NCI-H446 treated with DMSO at 0.1 percent for 48 hours (cell line): ENCODE measurements around the gene TGIF2.
A peak's percentile ranks its signal among the peaks of the same experiment; 100 is the strongest.
"Not testable (repeated sequence)": the region's sequence is repeated elsewhere in the genome, so short reads cannot be mapped to it uniquely, and the experiment has no call there.

Experiments
- DNase-seq: peaks from one replicate; lab custom pipeline; 2025; lab: John Stamatoyannopoulos, UW

The TGIF2 gene

DNA sequence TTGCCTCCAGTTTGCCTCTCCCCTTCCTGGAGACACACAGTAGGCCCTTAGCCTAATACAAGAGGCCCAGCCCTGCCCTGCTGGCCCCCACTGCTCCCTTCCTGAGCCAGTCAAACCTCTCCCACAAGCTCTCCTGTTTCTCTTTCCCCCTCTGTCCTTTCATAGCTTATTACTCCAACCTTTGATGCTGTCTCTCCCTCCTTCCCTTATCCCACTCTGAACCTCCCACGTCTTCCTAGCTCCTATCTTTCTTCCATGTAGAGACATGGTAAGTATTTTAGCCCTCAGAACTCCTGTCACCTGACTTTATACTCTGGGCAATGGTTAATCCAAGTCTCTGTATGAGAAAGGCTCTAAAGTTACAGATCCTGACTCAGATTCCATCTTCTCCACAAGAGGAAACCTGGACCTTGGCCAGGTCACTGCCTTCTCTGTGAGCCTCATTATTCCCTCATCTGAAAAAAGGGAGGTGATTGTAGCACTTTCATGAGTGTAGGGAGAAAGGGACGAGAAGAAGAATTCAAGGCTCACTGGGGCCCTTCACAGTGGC is 6.7 kb downstream of the TGIF2 start:
- DNase-seq: no peak

DNA sequence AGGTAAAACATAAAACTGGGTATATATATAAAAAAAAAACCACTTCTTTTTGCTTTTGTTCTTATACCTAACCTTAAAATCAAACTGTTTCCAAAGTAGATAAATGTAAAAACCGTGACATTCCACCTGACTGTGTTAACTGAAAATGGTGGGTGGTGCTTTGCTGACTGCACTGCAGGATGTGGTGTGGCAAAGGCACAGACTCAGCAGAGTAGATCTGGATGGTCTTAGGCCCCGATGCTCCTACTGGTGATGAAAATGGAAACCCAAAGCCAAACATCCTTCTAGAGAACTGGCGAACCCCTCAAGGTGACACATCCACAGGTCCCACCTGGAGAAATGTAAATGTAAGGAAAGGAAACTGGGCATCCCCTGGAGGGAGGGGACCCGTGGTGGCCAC is 8.9 kb downstream of the TGIF2 start:
- DNase-seq: no peak

DNA sequence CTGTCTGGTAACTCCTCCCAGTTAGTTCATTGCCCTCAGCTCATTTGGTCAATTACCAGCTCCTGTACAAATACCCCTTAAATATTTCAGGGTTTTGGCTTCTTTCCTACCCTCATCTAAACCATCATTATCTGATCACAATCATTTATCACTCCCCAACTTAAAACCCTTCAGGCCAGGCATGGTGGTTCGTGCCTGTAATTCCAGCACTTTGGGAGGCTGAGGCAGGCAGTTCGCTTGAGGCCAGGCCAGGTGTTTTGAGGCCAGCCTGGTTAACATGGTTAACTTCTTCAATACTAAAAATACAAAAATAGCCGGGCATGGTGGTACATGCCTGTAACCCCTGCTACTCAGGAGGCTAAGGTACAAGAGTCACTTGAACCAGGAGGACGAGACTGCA is 9.4 kb downstream of the TGIF2 start:
- DNase-seq: no peak

GRCh38 chr20:36584018-36584481 is 10.7 kb downstream of the TGIF2 start:
- no peak for DNase-seq

DNA sequence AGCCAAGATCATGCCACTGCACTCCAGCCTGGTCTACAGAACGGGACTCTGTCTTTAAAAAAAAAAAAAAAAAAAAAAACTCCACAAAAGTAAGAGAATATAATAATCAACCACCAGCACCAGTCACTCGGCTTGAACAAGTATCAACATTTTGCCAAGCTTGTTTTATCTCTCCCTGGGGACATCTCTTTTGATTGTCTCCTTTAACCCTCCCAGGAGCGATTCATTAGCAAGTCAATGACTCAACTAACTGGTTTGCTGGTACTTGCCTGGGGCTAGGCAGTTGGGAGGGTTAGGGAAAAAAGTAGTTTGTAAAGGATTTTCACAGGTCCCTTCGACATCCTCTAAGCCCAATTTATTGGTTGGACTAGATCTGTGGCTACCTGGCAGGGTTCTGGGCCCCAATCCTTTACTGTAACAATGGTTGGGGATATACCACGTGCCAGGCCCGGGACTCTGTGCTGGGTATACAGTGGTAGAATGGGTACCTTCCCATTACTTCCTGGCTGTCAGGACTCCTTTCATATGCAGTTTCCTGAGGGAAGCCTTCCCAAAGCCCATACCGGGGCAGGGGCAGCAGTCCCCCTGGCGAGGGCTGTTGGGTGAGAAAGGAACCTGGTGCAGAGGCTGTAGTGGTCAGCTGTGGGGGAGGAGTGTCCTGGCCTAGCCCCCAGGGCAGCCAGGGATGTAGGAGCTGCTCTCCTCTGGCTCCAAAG is 12.2 kb downstream of the TGIF2 start:
- no peak for DNase-seq

- DNase-seq: no peak
These were observed 14.1 kb downstream of the TGIF2 start for GRCh38 chr20:36587388-36588070.

- peak; percentile 49 for DNase-seq
These were observed 17.9 kb downstream of the TGIF2 start for GRCh38 chr20:36591281-36591680.

- DNase-seq: peak; percentile 9
These were observed 18.7 kb downstream of the TGIF2 start for GRCh38 chr20:36591854-36592641.

- no peak for DNase-seq
These were observed 20.0 kb downstream of the TGIF2 start for GRCh38 chr20:36593347-36593929.

DNA sequence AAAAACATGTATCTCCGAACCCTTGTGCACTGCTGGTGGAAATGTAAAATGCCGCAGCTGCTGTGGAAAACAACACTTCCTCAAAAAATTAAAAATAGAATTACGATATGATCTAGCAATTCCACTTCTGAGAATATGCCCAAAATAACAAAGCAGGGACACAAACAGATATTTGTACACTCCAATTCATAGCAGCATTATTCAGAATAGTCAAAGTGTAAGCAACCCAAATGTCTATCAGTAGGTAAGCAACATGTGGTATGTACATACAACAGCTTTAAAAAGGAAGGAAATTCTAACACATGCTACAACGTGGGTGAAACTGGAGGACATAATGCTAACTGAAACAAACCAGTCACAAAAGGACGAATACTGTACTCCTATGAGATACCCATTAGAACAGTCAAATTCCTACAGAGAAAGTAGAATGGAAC is 26.5 kb downstream of the TGIF2 start:
- DNase-seq: no peak

DNA sequence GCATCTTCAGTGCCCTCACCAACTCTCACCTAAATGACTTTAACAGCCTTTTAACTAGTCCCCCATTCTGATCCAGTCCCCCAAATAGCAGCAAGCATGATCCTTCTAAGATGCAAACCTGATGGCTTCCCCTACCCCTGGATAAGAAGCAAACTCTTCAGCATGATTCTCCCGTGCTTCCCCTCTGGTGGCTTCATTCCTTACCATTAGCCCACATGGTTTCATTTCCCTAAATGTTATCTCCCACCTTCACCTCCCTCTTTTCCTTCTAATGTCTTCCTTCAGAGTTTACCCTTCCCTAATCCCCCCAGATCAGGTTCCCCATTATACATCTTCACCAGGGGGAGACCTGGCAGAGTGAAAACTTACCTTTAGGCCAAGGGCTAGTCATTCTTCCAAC is 28.1 kb downstream of the TGIF2 start:
- DNase-seq: no peak

DNA sequence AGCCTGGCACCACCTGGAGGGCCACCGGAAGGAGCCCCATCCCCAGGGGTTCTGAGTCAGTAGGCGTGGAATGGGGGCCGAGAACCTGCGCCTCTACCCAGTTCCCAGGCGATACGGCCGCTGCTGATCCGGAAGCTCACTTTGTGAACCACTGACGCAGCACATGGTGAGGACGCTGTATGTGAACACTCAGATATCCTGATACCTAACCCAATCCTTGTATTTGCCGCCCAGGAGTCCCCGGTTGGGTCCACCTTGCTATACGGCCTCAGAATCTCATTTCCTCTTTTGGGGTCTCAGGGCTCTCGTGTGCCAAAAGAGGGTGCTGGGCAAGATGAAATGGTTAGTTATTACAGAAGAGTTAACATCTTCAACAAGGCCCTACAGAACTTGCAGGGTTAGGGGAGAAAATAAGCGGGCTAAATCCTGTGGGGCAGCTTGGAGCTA is 31.6 kb downstream of the TGIF2 start:
- no peak for DNase-seq

- DNase-seq: peak; percentile 96
These were observed 32.2 kb downstream of the TGIF2 start, which contains the start of gene RAB5IF for GRCh38 chr20:36605399-36606157. Gene RAB5IF (plus strand): TSS chr20:36605779. CDS start chr20:36605952, 173 bp downstream.

GRCh38 chr20:36606158-36607066 is 33.0 kb downstream of the TGIF2 start:
- DNase-seq: no peak

DNA sequence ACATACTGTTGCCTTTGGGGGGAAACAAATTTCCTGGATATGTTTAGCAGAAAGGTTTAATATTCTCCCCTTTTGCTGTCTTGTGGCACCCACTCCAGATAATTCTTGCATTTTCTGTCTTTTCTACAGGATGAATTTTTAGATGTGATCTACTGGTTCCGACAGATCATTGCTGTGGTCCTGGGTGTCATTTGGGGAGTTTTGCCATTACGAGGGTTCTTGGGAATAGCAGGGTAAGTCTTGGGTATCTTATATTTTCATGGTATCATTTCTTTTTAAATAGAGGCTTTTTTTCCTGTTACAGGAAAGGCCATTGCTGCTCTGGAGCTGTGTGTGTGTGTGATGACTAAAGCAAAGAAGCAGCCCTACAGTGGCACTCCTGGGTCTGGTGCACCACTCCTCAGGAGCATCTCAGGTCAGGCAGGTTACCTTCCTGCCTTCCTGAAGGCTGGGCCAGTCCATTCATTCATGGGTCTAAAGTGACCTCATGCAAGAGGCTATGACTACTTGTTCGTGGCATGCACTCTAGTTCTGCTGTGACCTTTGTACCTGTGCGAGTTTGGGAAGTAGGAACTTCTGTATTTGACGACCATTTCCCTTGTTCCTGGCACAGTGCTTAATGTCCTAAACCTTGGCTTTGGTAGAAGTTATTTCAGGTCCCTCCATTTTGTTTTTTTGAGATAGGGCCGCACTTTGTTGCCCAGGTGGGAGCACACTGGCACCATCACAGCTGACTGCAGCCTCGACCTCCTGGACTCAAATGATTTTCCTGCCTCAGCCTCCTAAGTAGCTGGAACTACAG is 34.4 kb downstream of the TGIF2 start:
- no peak for DNase-seq

- DNase-seq: not testable (repeated sequence)
These were observed 35.0 kb downstream of the TGIF2 start for GRCh38 chr20:36608388-36608728.

DNA sequence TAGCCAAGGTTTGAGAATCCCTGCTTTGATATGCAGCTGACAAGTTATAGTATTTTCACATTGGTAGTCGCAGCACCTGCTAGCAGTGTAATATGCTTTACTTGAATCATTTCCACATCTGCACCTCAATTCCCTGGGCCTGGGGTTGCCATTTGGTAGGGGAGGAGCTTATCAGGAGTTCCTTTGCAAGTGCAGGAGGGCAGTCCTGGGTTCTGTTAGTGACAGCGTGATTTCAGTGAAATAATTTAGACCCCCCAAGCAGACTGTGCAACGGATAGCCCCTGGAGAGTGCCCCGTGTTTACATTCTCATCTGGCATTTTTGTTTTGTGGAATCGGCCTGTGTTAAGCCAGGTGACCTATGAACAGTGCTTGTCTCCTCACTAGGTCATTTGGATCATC is 38.2 kb downstream of the TGIF2 start:
- no peak for DNase-seq

GRCh38 chr20:36613974-36614373 is 40.6 kb downstream of the TGIF2 start:
- DNase-seq: no peak
